K562 (cell line): ENCODE measurements around the gene STAT6. TPM values are rescaled to one million over a fixed set of nuclear protein-coding genes. Genes with fewer than 3 reads are reported as not detected.

Experiments
- CHD2 ChIP-seq: IDR thresholded peaks from 2 replicates; pipeline ENCODE4 v1.6.1; 2011; ENCODE audit warnings: low read depth, low read length
- CXXC5 ChIP-seq: fragments of 250-450 bp; sonication (Bioruptor Pico); IDR thresholded peaks from 2 replicates; pipeline ENCODE4 v1.8.0; 2022; ENCODE audit warnings: inconsistent platforms, mild to moderate bottlenecking, moderate library complexity
- GABPB1 ChIP-seq: sonication (generic); formaldehyde crosslinking; IDR thresholded peaks from 2 replicates; pipeline ENCODE4 v1.8.0; 2022; ENCODE audit warnings: mild to moderate bottlenecking, missing genetic modification reagents
- MECOM ChIP-seq: fragments of 250-450 bp; sonication (Bioruptor Pico); IDR thresholded peaks from 2 replicates; pipeline ENCODE4 v1.8.0; 2022; ENCODE audit warnings: inconsistent platforms
- MEF2D ChIP-seq: conservative IDR thresholded peaks from 2 replicates; pipeline ENCODE4 v1.6.1; 2016; ENCODE audit warnings: low read depth, missing genetic modification characterization, missing compliant biosample characterization
- MTA2 ChIP-seq: fragments of 450-650 bp; IDR thresholded peaks from 2 replicates; pipeline ENCODE4 v1.6.1; 2016; ENCODE audit warnings: low read depth
- MYC ChIP-seq, 2 experiments: fragments of 250-450 bp in 1 of 2; sonication (Bioruptor Pico) in 1 of 2; IDR thresholded peaks; 2 replicates each; pipeline versions ENCODE4 v1.5.1 to v1.6.1; 2012 to 2021; ENCODE audit warnings: low read depth in 2 of 2, borderline replicate concordance in 1 of 2, improper control_type of control experiment in 1 of 2, low read length in 1 of 2, mild to moderate bottlenecking in 1 of 2, moderate library complexity in 1 of 2
- PHF21A ChIP-seq: fragments of 450-650 bp; IDR thresholded peaks from 2 replicates; pipeline ENCODE4 v1.6.1; 2017; ENCODE audit warnings: low read depth, borderline replicate concordance
- SIRT6 ChIP-seq: IDR thresholded peaks from one replicate; pipeline ENCODE4 v1.6.1; 2012; ENCODE audit warnings: low read depth, mild to moderate bottlenecking, control low read depth, inconsistent platforms, low read length, moderate library complexity
- SMC3 ChIP-seq: conservative IDR thresholded peaks from 2 replicates; pipeline ENCODE4 v1.6.1; 2011; ENCODE audit warnings: low read depth, low read length, improper control_type of control experiment; ENCODE audit not compliant: insufficient read depth
- STAT5B ChIP-seq: fragments of 250-450 bp; sonication (Bioruptor Pico); IDR thresholded peaks from 2 replicates; pipeline ENCODE4 v1.8.0; 2021; ENCODE audit warnings: mild to moderate bottlenecking, inconsistent platforms
- TEAD2 ChIP-seq: fragments of 450-650 bp; IDR thresholded peaks from 2 replicates; pipeline ENCODE4 v1.6.1; 2016; ENCODE audit warnings: missing genetic modification characterization, control low read depth, missing compliant biosample characterization
- THRA ChIP-seq: fragments of 450-650 bp; IDR thresholded peaks from 2 replicates; pipeline ENCODE4 v1.6.1; 2017; ENCODE audit warnings: mild to moderate bottlenecking, moderate library complexity
- THRB ChIP-seq: fragments of 450-650 bp; formaldehyde crosslinking; conservative IDR thresholded peaks from 2 replicates; pipeline ENCODE4 v1.4.0; 2022; ENCODE audit warnings: mild to moderate bottlenecking, missing genetic modification characterization
- TRIM28 ChIP-seq: fragments of 450-650 bp; IDR thresholded peaks from 2 replicates; pipeline ENCODE4 v1.6.1; 2017
- TSHZ1 ChIP-seq: fragments of 250-450 bp; sonication (Bioruptor Pico); IDR thresholded peaks from 2 replicates; pipeline ENCODE4 v1.4.0; 2020; ENCODE audit warnings: mild to moderate bottlenecking, moderate library complexity
- ZNF347 ChIP-seq: fragments of 450-650 bp; formaldehyde crosslinking; IDR thresholded peaks from 2 replicates; pipeline ENCODE4 v1.4.0; 2020; ENCODE audit warnings: low read depth, mild to moderate bottlenecking, moderate library complexity
- ZNF384 ChIP-seq: IDR thresholded peaks from 2 replicates; pipeline ENCODE4 v1.6.1; 2012; ENCODE audit warnings: low read depth, low read length, improper control_type of control experiment
- ZNF830 ChIP-seq: fragments of 250-450 bp; sonication (Bioruptor Pico); IDR thresholded peaks from 2 replicates; pipeline ENCODE4 v1.5.0; 2021; ENCODE audit warnings: mild to moderate bottlenecking
- polyA plus RNA-seq, 8 experiments: library from polyadenylated mRNA; depleted of rRNA in 4 of 8; stranded (reverse) in 5 of 8; unstranded in 3 of 8; fragments of >200 nt; fragmentation: Nextera tagmentation in 2 of 8; fragmentation: Illumina TruSeq in 1 of 8; extraction: Ambion mirVana in 2 of 8; extraction: Trizol in 1 of 8; gene quantifications; 2 replicates each; pipeline versions ENCODE4 v1.2.1 to v1.2.3, GENCODE V29; 2011 to 2014; ENCODE audit warnings: inconsistent platforms in 1 of 8, missing spikeins in 1 of 8
- total RNA-seq, 7 experiments: library from RNA; depleted of rRNA in 6 of 7; stranded (reverse); fragments of >200 nt in 6 of 7; fragmentation: Illumina TruSeq in 2 of 7; extraction: Trizol in 2 of 7; gene quantifications; 2 replicates each; pipeline versions ENCODE4 v1.2.1 to v1.2.3, GENCODE V29; 2011 to 2021; ENCODE audit warnings: low replicate concordance in 1 of 7

The STAT6 gene
- total and polyA plus RNA-seq, 9 of the 15 experiments (the other 6 are each of a cell fraction or from before 2014, with no cell fraction given) = 2.4 to 49.5 (median 26.5) TPM

GRCh38 chr12:57088354-57089270, 22.6 kb downstream of the STAT6 start, which contains the start of gene NAB2 (continued):
- TF ChIP-seq TSHZ1 (CRISPR knock-in tag) (no peak), SIRT6 (no peak), SMC3 (no peak), TRIM28 (no peak), CXXC5 (CRISPR knock-in tag) (peak; percentile 79), MEF2D (tag) (no peak), THRB (CRISPR knock-in tag) (no peak; the same call in 1 of the 2 replicates), PHF21A (no peak), TEAD2 (tag) (peak; percentile 83), MECOM (CRISPR knock-in tag) (no peak), ZNF384 (no peak), MTA2 (0 out of 2 replicates have a peak, but pooled peaks have one; percentile 16), GABPB1 (CRISPR knock-in tag) (peak; percentile 62; the same call in 1 of the 2 replicates), MYC (IDR thresholded peaks at IDR 0.05; ENCODE audit: low read depth, low read length) (peak; percentile 76; the same call in 1 of the 2 replicates), MYC (CRISPR knock-in tag; IDR thresholded peaks at IDR 0.05; ENCODE audit: borderline replicate concordance, low read depth) (no peak), CHD2 (no peak), ZNF347 (CRISPR knock-in tag) (no peak), THRA (no peak), STAT5B (CRISPR knock-in tag) (no peak), ZNF830 (CRISPR knock-in tag) (no peak)
